Right renal pelvis (tissue), 4 donors: Measurements from ENCODE around the gene PSMD10. TPM values are rescaled to one million over a fixed set of nuclear protein-coding genes. Genes with fewer than 3 reads are reported as not detected.

Source experiments
- DNase-seq, 4 donors: peaks; one replicate each; pipeline ENCODE4 v3.0.0-alpha.2; 2013; ENCODE audit warnings: low read depth in 4 of 4, low spot score in 3 of 4, missing footprints in 1 of 4
- polyA plus RNA-seq, 4 donors: library from polyadenylated mRNA; unstranded; fragments of 120-200 nt; gene quantifications; one replicate each; pipeline ENCODE4 v1.2.1, GENCODE V29; 2013; ENCODE audit not compliant: insufficient read length in 4 of 4

Gene PSMD10
- polyA plus RNA-seq, 4 donors: 79.0 to 85.2 (median 82.8) TPM

GRCh38 chrX:108081110-108081509, 10.2 kb downstream of the PSMD10 start:
- DNase-seq: no peak

GRCh38 chrX:108072746-108073145, 18.6 kb downstream of the PSMD10 start:
- DNase-seq: no peak

GRCh38 chrX:108071578-108071977, 19.8 kb downstream of the PSMD10 start:
- no peak for DNase-seq

- no peak for DNase-seq
Observed at GRCh38 chrX:108070891-108071290, 20.5 kb downstream of the PSMD10 start.

GRCh38 chrX:108068121-108068520, 23.2 kb downstream of the PSMD10 start:
- DNase-seq: no peak

- DNase-seq: no peak
Observed at GRCh38 chrX:108064613-108065012, 26.7 kb downstream of the PSMD10 start.

DNA sequence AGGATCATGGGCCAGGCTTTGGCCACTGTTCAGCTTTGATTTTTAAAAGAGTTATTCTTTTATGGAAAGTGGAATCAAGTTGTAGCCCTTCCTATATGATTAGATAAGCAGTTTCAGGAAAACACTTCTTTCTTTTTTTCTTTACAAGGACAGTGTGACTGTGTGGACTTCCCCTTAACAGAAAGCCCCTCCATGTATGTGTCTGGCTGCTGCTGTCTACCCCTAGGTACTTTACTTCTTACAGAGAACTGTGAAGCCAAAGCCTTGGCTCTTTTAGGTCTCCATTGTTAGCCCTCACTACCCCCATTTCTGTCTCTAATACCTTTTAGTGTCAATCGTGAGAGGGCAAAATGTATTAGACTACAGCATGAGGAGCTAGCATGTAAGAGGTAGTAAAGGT, 27.3 kb downstream of the PSMD10 start:
- no peak for DNase-seq

DNA sequence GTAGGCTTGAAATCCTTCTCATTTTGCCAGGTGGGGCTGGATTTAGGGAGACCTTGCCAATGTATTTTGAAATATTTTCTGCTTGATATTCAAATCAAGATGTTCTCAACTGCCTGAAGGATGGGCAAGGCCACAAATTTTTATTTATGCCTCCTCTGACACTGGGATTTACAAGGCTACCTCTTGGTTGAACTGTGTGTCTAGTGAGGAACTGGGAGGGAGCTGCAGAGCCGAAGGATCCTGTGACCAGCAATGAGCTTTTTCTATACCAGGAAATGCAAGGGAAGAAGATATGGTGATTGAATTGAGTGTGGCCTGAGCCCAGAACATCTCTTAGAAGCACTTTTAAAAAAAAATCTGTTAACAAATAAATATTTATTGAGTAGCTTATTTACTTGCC, 31.5 kb downstream of the PSMD10 start:
- no peak for DNase-seq

GRCh38 chrX:108055546-108055945, 35.8 kb downstream of the PSMD10 start:
- no peak for DNase-seq

DNA sequence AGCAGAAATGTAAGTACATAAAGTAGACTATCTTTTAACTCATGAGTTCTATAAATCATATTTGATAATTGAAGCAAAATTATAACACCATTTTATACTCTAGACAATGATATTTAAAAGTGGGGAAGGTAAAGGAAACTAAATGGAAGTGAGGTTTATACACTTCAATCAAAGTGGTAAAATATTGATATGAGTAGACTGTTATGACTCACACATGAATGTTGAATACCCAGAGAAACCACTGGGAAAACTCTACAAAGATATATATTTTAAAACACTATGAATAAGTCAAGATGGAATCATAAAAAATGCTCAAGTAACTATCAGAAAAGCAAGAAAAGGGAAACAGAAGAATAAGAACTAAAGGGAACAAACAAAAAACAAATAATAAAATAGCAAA, 38.1 kb downstream of the PSMD10 start:
- DNase-seq: no peak

- DNase-seq: no peak
Observed at GRCh38 chrX:108049649-108050048, 41.7 kb downstream of the PSMD10 start.

- DNase-seq: no peak
Observed at GRCh38 chrX:108044554-108045256, 46.6 kb downstream of the PSMD10 start, which contains the start of gene VSIG1. Gene VSIG1 (plus strand): TSS chrX:108045065. CDS start chrX:108045131, 66 bp downstream.

DNA sequence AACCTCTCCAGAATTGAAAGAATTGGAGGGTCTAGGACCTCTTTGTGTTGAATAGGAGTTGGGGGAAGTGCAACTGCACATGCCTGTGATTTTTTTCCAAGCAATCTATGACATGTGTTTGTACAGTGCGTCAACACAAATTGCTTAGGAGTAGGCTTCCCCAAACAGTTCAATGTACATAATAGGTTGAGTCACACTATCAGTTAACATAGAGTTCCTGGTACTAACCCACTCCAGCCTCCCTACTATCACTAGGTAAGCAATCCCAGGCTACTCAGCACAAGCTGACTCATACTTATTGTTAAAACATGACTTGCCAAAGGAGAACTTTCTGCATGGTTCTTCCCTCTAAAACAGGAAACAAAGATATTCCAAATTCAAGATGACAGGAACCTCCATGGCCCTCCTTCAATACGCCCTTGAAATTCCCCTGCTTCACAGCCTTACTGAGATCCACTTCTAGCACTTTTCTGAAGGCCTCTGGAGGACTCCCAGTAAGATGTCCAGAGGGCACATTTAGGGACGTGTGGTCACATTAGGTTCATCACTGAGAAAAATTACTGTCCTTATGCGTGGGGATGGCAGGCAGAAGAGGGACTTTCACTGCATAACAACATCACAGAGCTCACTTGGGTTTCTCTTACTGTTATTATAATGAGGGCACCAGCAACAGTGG, 54.9 kb downstream of the PSMD10 start:
- no peak for DNase-seq

- DNase-seq: no peak
Observed at GRCh38 chrX:108034725-108035124, 56.6 kb downstream of the PSMD10 start.

Other genes with a start within 250 kb of the PSMD10 start
- gene TEX13B, start 109.2 kb downstream of the PSMD10 start, polyA plus RNA-seq: not detected
- gene VSIG1, start 46.5 kb downstream of the PSMD10 start, polyA plus RNA-seq: 1 to 10 TPM in 2 of 4 donors, under 1 TPM in 2; 0.69 to 1.3 (median 0.97) TPM
- 10 to 100 TPM; 10.9 to 13.1 (median 12.5) TPM for gene ATG4A, start 236 bp upstream of the PSMD10 start, polyA plus RNA-seq